Hindlimb muscle (tissue), 1 donor: ENCODE results near the gene SPATA45. TPM values are rescaled to one million over a fixed set of nuclear protein-coding genes. Genes with fewer than 3 reads are reported as not detected.
"Not testable (repeated sequence)": the region's sequence is repeated elsewhere in the genome, so short reads cannot be mapped to it uniquely, and the experiment has no call there.

Experiments used
- DNase-seq: peaks from one replicate; pipeline ENCODE4 v3.0.0-alpha.2; 2013
- polyA plus RNA-seq: library from polyadenylated mRNA; unstranded; fragments of 120-200 nt; gene quantifications from one replicate; pipeline ENCODE4 v1.2.1, GENCODE V29; 2013; ENCODE audit not compliant: insufficient read length

Gene SPATA45
- polyA plus RNA-seq = 0.40 TPM

- no peak for DNase-seq
Measured at GRCh38 chr1:212847549-212847948, at the start of gene SPATA45. Gene SPATA45, minus strand, starts transcription at chr1:212847649. Its CDS starts 11,500 bp downstream, at chr1:212836149.

GRCh38 chr1:212892108-212892507 lies 44.7 kb upstream of the SPATA45 start:
- no peak for DNase-seq

- no peak for DNase-seq
Measured at GRCh38 chr1:212884592-212884991, 37.1 kb upstream of the SPATA45 start.

GRCh38 chr1:212879947-212880690 lies 32.7 kb upstream of the SPATA45 start:
- no peak for DNase-seq

- DNase-seq = no peak
Measured at GRCh38 chr1:212878418-212878817, 31.0 kb upstream of the SPATA45 start.

GRCh38 chr1:212873518-212873917 lies 26.1 kb upstream of the SPATA45 start:
- no peak for DNase-seq

- no peak for DNase-seq
Measured at GRCh38 chr1:212871976-212872375, 24.5 kb upstream of the SPATA45 start.

- DNase-seq = no peak
Measured at GRCh38 chr1:212867192-212867591, 19.7 kb upstream of the SPATA45 start.

- no peak for DNase-seq
Measured at GRCh38 chr1:212864201-212864600, 16.8 kb upstream of the SPATA45 start.

- DNase-seq = not testable (repeated sequence)
Measured at GRCh38 chr1:212863345-212863744, 15.9 kb upstream of the SPATA45 start.

- DNase-seq = no peak
Measured at GRCh38 chr1:212862111-212862690, 14.8 kb upstream of the SPATA45 start.

GRCh38 chr1:212860713-212861581 lies 13.5 kb upstream of the SPATA45 start:
- no peak for DNase-seq

GRCh38 chr1:212858461-212859265 lies 11.2 kb upstream of the SPATA45 start:
- peak; percentile 43 for DNase-seq

GRCh38 chr1:212857992-212858460 lies 10.6 kb upstream of the SPATA45 start, which contains the start of gene FLVCR1:
Gene FLVCR1, plus strand, starts transcription at chr1:212858275. Its CDS starts 178 bp downstream, at chr1:212858453.
- DNase-seq = peak; percentile 97

- no peak for DNase-seq
Measured at GRCh38 chr1:212856755-212857154, 9.3 kb upstream of the SPATA45 start.

GRCh38 chr1:212853658-212854057 lies 6.2 kb upstream of the SPATA45 start:
- no peak for DNase-seq

GRCh38 chr1:212852105-212852688 lies 4.7 kb upstream of the SPATA45 start:
- no peak for DNase-seq

GRCh38 chr1:212844521-212844920 lies 2.9 kb downstream of the SPATA45 start:
- not testable (repeated sequence) for DNase-seq

- no peak for DNase-seq
Measured at GRCh38 chr1:212838145-212838544, 9.3 kb downstream of the SPATA45 start.

- DNase-seq = not testable (repeated sequence)
Measured at GRCh38 chr1:212833211-212834207, 13.9 kb downstream of the SPATA45 start.
